PC-3 (cell line): Measurements from ENCODE around the gene NADSYN1.

Source experiments
- EZH2 ChIP-seq: fragments of 300-600 bp; sonication (generic); IDR thresholded peaks from one replicate; pipeline ENCODE4 v1.6.1; 2017; ENCODE audit warnings: antibody characterized with exemption, mild to moderate bottlenecking, low read length; ENCODE audit not compliant: unreplicated experiment
- EZH2phosphoT487 ChIP-seq: fragments of 300-600 bp; sonication (generic); IDR thresholded peaks from 2 replicates; pipeline ENCODE4 v1.6.1; 2018; ENCODE audit warnings: mild to moderate bottlenecking, antibody characterized with exemption, low read length, borderline replicate concordance
- TF ChIP-seq, protein P1 (sequence below): fragments of 300-600 bp; sonication (generic); conservative IDR thresholded peaks from 2 replicates; pipeline ENCODE4 v1.5.1; 2017; ENCODE audit warnings: antibody characterized with exemption, low read depth, mild to moderate bottlenecking, low read length

DNA sequence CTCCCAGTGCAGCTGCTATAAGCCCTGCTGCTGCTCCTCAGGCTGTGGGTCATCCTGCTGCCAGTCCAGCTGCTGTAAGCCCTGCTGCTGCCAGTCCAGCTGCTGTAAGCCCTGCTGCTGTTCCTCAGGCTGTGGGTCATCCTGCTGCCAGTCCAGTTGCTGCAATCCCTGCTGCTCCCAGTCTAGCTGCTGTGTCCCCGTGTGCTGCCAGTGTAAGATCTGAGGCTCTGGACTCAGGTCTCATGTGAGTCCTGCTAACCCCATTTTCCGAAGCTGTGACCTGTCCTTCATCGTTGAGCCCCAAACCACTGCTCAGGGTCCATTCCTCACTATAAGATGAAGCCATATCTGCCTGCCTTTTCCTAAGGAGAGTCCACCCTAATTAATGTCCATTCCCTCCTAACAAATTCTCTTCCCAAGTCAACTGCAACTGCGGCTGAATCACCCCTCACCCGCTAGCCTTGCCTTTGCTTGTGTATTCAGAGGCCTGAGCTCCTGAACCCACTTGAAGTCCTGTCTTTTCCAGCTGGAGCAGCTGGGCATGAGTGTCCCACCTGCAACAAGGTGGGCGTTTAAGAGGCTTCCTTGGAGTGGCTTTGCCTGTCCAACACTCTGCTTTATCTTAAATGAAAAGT is 74.7 kb downstream of the NADSYN1 start:
- TF ChIP-seq, protein P1, sequence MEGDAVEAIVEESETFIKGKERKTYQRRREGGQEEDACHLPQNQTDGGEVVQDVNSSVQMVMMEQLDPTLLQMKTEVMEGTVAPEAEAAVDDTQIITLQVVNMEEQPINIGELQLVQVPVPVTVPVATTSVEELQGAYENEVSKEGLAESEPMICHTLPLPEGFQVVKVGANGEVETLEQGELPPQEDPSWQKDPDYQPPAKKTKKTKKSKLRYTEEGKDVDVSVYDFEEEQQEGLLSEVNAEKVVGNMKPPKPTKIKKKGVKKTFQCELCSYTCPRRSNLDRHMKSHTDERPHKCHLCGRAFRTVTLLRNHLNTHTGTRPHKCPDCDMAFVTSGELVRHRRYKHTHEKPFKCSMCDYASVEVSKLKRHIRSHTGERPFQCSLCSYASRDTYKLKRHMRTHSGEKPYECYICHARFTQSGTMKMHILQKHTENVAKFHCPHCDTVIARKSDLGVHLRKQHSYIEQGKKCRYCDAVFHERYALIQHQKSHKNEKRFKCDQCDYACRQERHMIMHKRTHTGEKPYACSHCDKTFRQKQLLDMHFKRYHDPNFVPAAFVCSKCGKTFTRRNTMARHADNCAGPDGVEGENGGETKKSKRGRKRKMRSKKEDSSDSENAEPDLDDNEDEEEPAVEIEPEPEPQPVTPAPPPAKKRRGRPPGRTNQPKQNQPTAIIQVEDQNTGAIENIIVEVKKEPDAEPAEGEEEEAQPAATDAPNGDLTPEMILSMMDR, result no peak
- TF ChIP-seq EZH2 (no peak), EZH2phosphoT487 (no peak)
